H1 (cell line): ENCODE measurements around the gene CDY2B. TPM values are rescaled to one million over a fixed set of nuclear protein-coding genes. Genes with fewer than 3 reads are reported as not detected.
"Not testable (repeated sequence)": the region's sequence is repeated elsewhere in the genome, so short reads cannot be mapped to it uniquely, and the experiment has no call there.

Source experiments
- CTCF ChIA-PET: fragments of 300-600 bp; sonication (Branson Sonifier 250); formaldehyde crosslinking; loops from one replicate; lab custom pipeline; 2021; ENCODE audit not compliant: partially characterized antibody; lab: Charles Lee
- POLR2A ChIA-PET: fragments of 300-600 bp; sonication (Branson Sonifier 250); formaldehyde crosslinking; loops from one replicate; lab custom pipeline; 2021; ENCODE audit warnings: inconsistent platforms; ENCODE audit not compliant: partially characterized antibody; lab: Charles Lee
- DNase-seq, 2 experiments: peaks; one replicate each; pipeline versions ENCODE4 v3.0.0 to v3.0.0-alpha.2; 2010 to 2022; ENCODE audit warnings: low spot score in 2 of 2, low read depth in 1 of 2, mixed read lengths in 1 of 2
- FAIRE-seq: peaks from 2 replicates; lab custom pipeline; 2011; peaks lifted over from hg19 to GRCh38; lab: Jason Lieb, UNC
- H2AFZ ChIP-seq: 2 replicates; pipeline ENCODE4 v1.8.1; 2012; ENCODE audit warnings: low read length, inconsistent platforms
- H2AK5ac ChIP-seq: 2 replicates; pipeline ENCODE4 v1.6.1; 2013; ENCODE audit warnings: low read depth, low read length
- H2BK120ac ChIP-seq: replicated peaks from 2 replicates; pipeline ENCODE3; 2013; ENCODE audit warnings: low read depth, low read length, inconsistent platforms
- H2BK12ac ChIP-seq: 2 replicates; pipeline ENCODE4 v1.6.1; 2013; ENCODE audit warnings: low read depth, low read length
- H2BK15ac ChIP-seq: 2 replicates; pipeline ENCODE4 v1.6.1; 2013; ENCODE audit warnings: low read length
- H2BK20ac ChIP-seq: 2 replicates; pipeline ENCODE4 v1.6.1; 2013; ENCODE audit warnings: low read length
- H2BK5ac ChIP-seq: 2 replicates; pipeline ENCODE4 v1.6.1; 2013; ENCODE audit warnings: low read depth, low read length
- H3K14ac ChIP-seq: 2 replicates; pipeline ENCODE4 v1.6.1; 2013; ENCODE audit warnings: inconsistent platforms; ENCODE audit not compliant: insufficient read length
- H3K18ac ChIP-seq: 2 replicates; pipeline ENCODE4 v1.6.1; 2013; ENCODE audit warnings: low read length; ENCODE audit errors: extremely low read depth
- H3K23ac ChIP-seq: 2 replicates; pipeline ENCODE4 v1.6.1; 2013; ENCODE audit warnings: inconsistent platforms; ENCODE audit not compliant: insufficient read length
- H3K23me2 ChIP-seq: 2 replicates; pipeline ENCODE4 v1.6.1; 2013; ENCODE audit warnings: low read depth, low read length
- H3K27ac ChIP-seq: 2 replicates; pipeline ENCODE4 v1.6.1; 2011; ENCODE audit warnings: low read depth, low read length, inconsistent platforms
- H3K27me3 ChIP-seq, 4 experiments: replicated peaks in 1 of 4; 1 replicate in 1 of 4; 2 replicates in 3 of 4; pipeline versions ENCODE4 v1.6.1 to v1.8.1; 2011 to 2013; ENCODE audit warnings: low read length in 3 of 4, mild to moderate bottlenecking in 3 of 4, inconsistent platforms in 2 of 4, mixed read lengths in 2 of 4, moderate library complexity in 1 of 4; ENCODE audit not compliant: control insufficient read depth in 3 of 4, insufficient read depth in 3 of 4; ENCODE audit errors: extremely low read depth in 1 of 4
- H3K36me3 ChIP-seq, 4 experiments: 2 replicates each; pipeline versions ENCODE4 v1.6.1 to v1.8.1; 2011 to 2013; ENCODE audit warnings: mild to moderate bottlenecking in 4 of 4, low read length in 3 of 4, moderate library complexity in 2 of 4, control low read depth in 1 of 4, inconsistent platforms in 1 of 4; ENCODE audit not compliant: insufficient read depth in 4 of 4, control insufficient read depth in 2 of 4
- H3K4ac ChIP-seq: replicated peaks from 2 replicates; pipeline ENCODE3; 2013; ENCODE audit warnings: low read length, low read depth, mixed read lengths, inconsistent platforms; ENCODE audit not compliant: insufficient read length
- H3K4me1 ChIP-seq, 4 experiments: replicated peaks in 1 of 4; 1 replicate in 1 of 4; 2 replicates in 3 of 4; pipeline versions ENCODE4 v1.6.1 to v1.8.1; 2011 to 2013; ENCODE audit warnings: low read length in 3 of 4, inconsistent platforms in 2 of 4, mixed read lengths in 1 of 4; ENCODE audit not compliant: insufficient read depth in 4 of 4, control insufficient read depth in 3 of 4
- H3K4me2 ChIP-seq, 2 experiments: 2 replicates each; pipeline versions ENCODE4 v1.6.1 to v1.8.1; 2011 to 2013; ENCODE audit warnings: low read depth in 2 of 2, low read length in 2 of 2, control low read depth in 1 of 2, inconsistent platforms in 1 of 2, mild to moderate bottlenecking in 1 of 2; ENCODE audit not compliant: insufficient read depth in 1 of 2
- H3K4me3 ChIP-seq, 4 experiments: fragments of 200-600, 300-600 bp in 1 of 4; sonication (generic), shearing (Covaris generic), sonication (Bioruptor Twin) in 1 of 4; 2 replicates each; pipeline versions ENCODE4 v1.5.1 to v1.8.1; 2011 to 2016; ENCODE audit warnings: low read length in 4 of 4, low read depth in 3 of 4, control low read depth in 2 of 4, inconsistent platforms in 2 of 4, mild to moderate bottlenecking in 2 of 4, mixed read lengths in 1 of 4, moderate library complexity in 1 of 4; ENCODE audit not compliant: insufficient read depth in 2 of 4; ENCODE audit errors: extremely low read depth in 1 of 4
- H3K56ac ChIP-seq: replicated peaks from 2 replicates; pipeline ENCODE3; 2013; ENCODE audit warnings: low read depth, mild to moderate bottlenecking, mixed read lengths, low read length, inconsistent platforms; ENCODE audit not compliant: insufficient read length
- H3K79me1 ChIP-seq: 2 replicates; pipeline ENCODE4 v1.6.1; 2013; ENCODE audit warnings: low read depth, low read length, control low read depth
- H3K79me2 ChIP-seq, 2 experiments: 2 replicates each; pipeline versions ENCODE4 v1.6.1 to v1.8.1; 2012 to 2013; ENCODE audit warnings: low read length in 2 of 2, mild to moderate bottlenecking in 2 of 2, inconsistent platforms in 1 of 2; ENCODE audit not compliant: insufficient read depth in 2 of 2, control insufficient read depth in 1 of 2
- H3K9ac ChIP-seq, 4 experiments: replicated peaks in 1 of 4; 1 replicate in 1 of 4; 2 replicates in 3 of 4; pipeline versions ENCODE4 v1.6.1 to v1.8.1; 2011 to 2013; ENCODE audit warnings: low read depth in 3 of 4, low read length in 3 of 4, control low read depth in 2 of 4, mild to moderate bottlenecking in 2 of 4, moderate library complexity in 2 of 4, inconsistent platforms in 1 of 4; ENCODE audit errors: extremely low read depth in 1 of 4
- H3K9me3 ChIP-seq, 2 experiments: 2 replicates each; pipeline versions ENCODE4 v1.6.1 to v1.8.1; 2012 to 2013; ENCODE audit warnings: mild to moderate bottlenecking in 2 of 2, moderate library complexity in 2 of 2, control low read depth in 1 of 2, inconsistent platforms in 1 of 2, low read depth in 1 of 2, low read length in 1 of 2, mixed read lengths in 1 of 2; ENCODE audit not compliant: insufficient read depth in 2 of 2
- H4K20me1 ChIP-seq, 2 experiments: replicated peaks in 1 of 2; 2 replicates each; pipeline versions ENCODE3 to v1.8.1; 2011 to 2013; ENCODE audit warnings: inconsistent platforms in 2 of 2, low read length in 2 of 2, mild to moderate bottlenecking in 1 of 2; ENCODE audit not compliant: insufficient read depth in 2 of 2, control insufficient read depth in 1 of 2
- H4K5ac ChIP-seq: 2 replicates; pipeline ENCODE4 v1.6.1; 2013; ENCODE audit warnings: low read length, low read depth, mixed read lengths, inconsistent platforms; ENCODE audit not compliant: insufficient read length
- H4K8ac ChIP-seq: 2 replicates; pipeline ENCODE4 v1.8.0; 2013; ENCODE audit warnings: mild to moderate bottlenecking, moderate library complexity, low read length, inconsistent platforms; ENCODE audit not compliant: insufficient read depth; ENCODE audit errors: extremely low read depth
- H4K91ac ChIP-seq: replicated peaks from 2 replicates; pipeline ENCODE3; 2013; ENCODE audit warnings: low read length, mixed read lengths, inconsistent platforms; ENCODE audit not compliant: insufficient read length
- WGBS, 2 experiments: shearing (Covaris generic) in 1 of 2; methylation state at CpG; one replicate each; pipeline versions ENCODE4 v1.1.6 to v1.1.7; 2013 to 2015; ENCODE audit warnings: low lambda C conversion rate in 2 of 2, mixed read lengths in 2 of 2, inconsistent platforms in 1 of 2, low coverage in 1 of 2, missing lambda C conversion rate in 1 of 2; ENCODE audit not compliant: insufficient replicate concordance in 2 of 2, insufficient coverage in 1 of 2, insufficient read length in 1 of 2; ENCODE audit errors: extremely low coverage in 1 of 2, missing lambda C conversion rate in 1 of 2; 5-methylcytosine and 5-hydroxymethylcytosine counted together
- polyA plus RNA-seq, 7 experiments: library from polyadenylated mRNA; depleted of rRNA in 3 of 7; stranded (reverse) in 5 of 7; unstranded in 2 of 7; fragments of >200 nt in 5 of 7; fragments of 200-250 nt in 2 of 7; gene quantifications; 1 replicate in 5 of 7; 2 replicates in 1 of 7; 4 replicates in 1 of 7; pipeline versions ENCODE4 v1.2.1 to v1.2.3, GENCODE V29; 2011 to 2013; ENCODE audit warnings: missing spikeins in 2 of 7, mixed read lengths in 2 of 7
- total RNA-seq: library from RNA; stranded (reverse); fragmentation: NEBNext Ultra II Directional; extraction: Animal tissue kit (Norgen Biotek cat#: 25700); gene quantifications from 2 replicates; pipeline ENCODE4 v1.2.1, GENCODE V29; 2021

Gene CDY2B
- total and polyA plus RNA-seq, 2 of the 8 experiments (the other 6 are each of a cell fraction or from before 2014, with no cell fraction given): not detected

GRCh38 chrY:17907351-17907750 lies 27.3 kb upstream of the CDY2B start:
- H4K20me1 ChIP-seq, H2BK20ac ChIP-seq, H3K9ac ChIP-seq, H2AK5ac ChIP-seq, H3K14ac ChIP-seq, H3K27ac ChIP-seq, H2BK120ac ChIP-seq, CTCF ChIA-PET, DNase-seq, H3K23me2 ChIP-seq, H2AFZ ChIP-seq, H3K36me3 ChIP-seq, H3K4me1 ChIP-seq, H3K23ac ChIP-seq, H3K79me1 ChIP-seq, H3K4me3 ChIP-seq, H3K27me3 ChIP-seq, H2BK15ac ChIP-seq, H3K79me2 ChIP-seq, FAIRE-seq, H4K91ac ChIP-seq, H3K18ac ChIP-seq, H3K4me2 ChIP-seq, POLR2A ChIA-PET, H2BK5ac ChIP-seq, H2BK12ac ChIP-seq, H3K4ac ChIP-seq, H4K8ac ChIP-seq, H4K5ac ChIP-seq, H3K9me3 ChIP-seq, H3K56ac ChIP-seq: not testable (repeated sequence)
- no CpG with 5 or more reads among the region's 2 CpGs for WGBS, 2 experiments

- H3K79me2 ChIP-seq, H4K8ac ChIP-seq, H4K5ac ChIP-seq, H3K23ac ChIP-seq, H2BK5ac ChIP-seq, CTCF ChIA-PET, H3K4me3 ChIP-seq, H4K20me1 ChIP-seq, H2BK120ac ChIP-seq, H3K4me1 ChIP-seq, H3K9me3 ChIP-seq, H3K23me2 ChIP-seq, H3K56ac ChIP-seq, H2BK20ac ChIP-seq, H3K79me1 ChIP-seq, FAIRE-seq, H3K14ac ChIP-seq, H3K36me3 ChIP-seq, H3K9ac ChIP-seq, H2AFZ ChIP-seq, H3K18ac ChIP-seq, POLR2A ChIA-PET, H3K27ac ChIP-seq, H3K4ac ChIP-seq, H4K91ac ChIP-seq, H2BK12ac ChIP-seq, H2BK15ac ChIP-seq, DNase-seq, H3K4me2 ChIP-seq, H2AK5ac ChIP-seq, H3K27me3 ChIP-seq: not testable (repeated sequence)
- no CpG with 5 or more reads among the region's 2 CpGs for WGBS, 2 experiments
Measured at GRCh38 chrY:17881697-17882096, 1.7 kb upstream of the CDY2B start.
